Stimulated activated naive B cell treated with anti-CD40 and anti-IgM and Interleukin-4, amounts not matched to agents 10 μg/mL and 1 μg/mL and 100 μg/mL, for 72 hours (primary cell): ENCODE data around the gene ZDHHC7.

Experiments
- ATAC-seq, 2 donors: fragments of 150-1000 bp; cut with Tn5 transposase; replicated peaks; 2 replicates each; pipeline ENCODE4 v1.10.0; 2021; ENCODE audit warnings: moderate library complexity in 1 of 2
- DNase-seq: peaks from one replicate; pipeline ENCODE4 v3.0.0; 2021
- H3K27ac Mint-ChIP-seq: one replicate; pipeline ENCODE4 v1.8.0; 2022; ENCODE audit warnings: mild to moderate bottlenecking, mixed read lengths
- H3K27me3 Mint-ChIP-seq, 2 donors: one replicate each; pipeline ENCODE4 v1.8.0; 2022; ENCODE audit warnings: mixed read lengths in 2 of 2
- H3K36me3 Mint-ChIP-seq, 2 donors: one replicate each; pipeline ENCODE4 v1.8.0; 2022; ENCODE audit warnings: mixed read lengths in 2 of 2, mild to moderate bottlenecking in 1 of 2
- H3K4me1 Mint-ChIP-seq, 2 donors: one replicate each; pipeline ENCODE4 v1.8.0; 2022; ENCODE audit warnings: mixed read lengths in 2 of 2, mild to moderate bottlenecking in 1 of 2
- H3K4me3 Mint-ChIP-seq, 2 donors: one replicate each; pipeline ENCODE4 v1.8.0; 2022; ENCODE audit warnings: mild to moderate bottlenecking in 2 of 2, mixed read lengths in 2 of 2, moderate library complexity in 1 of 2
- H3K9me3 Mint-ChIP-seq, 2 donors: one replicate each; pipeline ENCODE4 v1.8.0; 2022; ENCODE audit warnings: mixed read lengths in 2 of 2, mild to moderate bottlenecking in 1 of 2

The ZDHHC7 gene

GRCh38 chr16:84986879-84987278, 24.5 kb downstream of the ZDHHC7 start:
- H3K27ac Mint-ChIP-seq, result no peak overlapping the region
- DNase-seq, result no peak
- H3K4me1 Mint-ChIP-seq, result peaks cover 7 to 14% of the 10 kb centered on the region in 2 donors
- no peak overlapping the region for H3K4me3 Mint-ChIP-seq
- ATAC-seq, result no peak
- H3K27me3 Mint-ChIP-seq, result no peaks in the 10 kb centered on the region
- H3K9me3 Mint-ChIP-seq, result no peaks in the 10 kb centered on the region
- peaks cover 59 to 65% of the 10 kb centered on the region in 2 donors for H3K36me3 Mint-ChIP-seq

GRCh38 chr16:84986102-84986501, 25.2 kb downstream of the ZDHHC7 start:
- no peak overlapping the region for H3K27ac Mint-ChIP-seq
- H3K9me3 Mint-ChIP-seq, result no peaks in the 10 kb centered on the region

GRCh38 chr16:84985079-84986065, 26.0 kb downstream of the ZDHHC7 start:
- Mint-ChIP-seq H3K36me3 (peaks cover 62 to 65% of the 10 kb centered on the region in 2 donors), H3K27ac (no peak overlapping the region), H3K4me1 (peaks cover 7 to 14% of the 10 kb centered on the region in 2 donors), H3K27me3 (no peaks in the 10 kb centered on the region), H3K4me3 (no peak overlapping the region), H3K9me3 (no peaks in the 10 kb centered on the region)
- DNase-seq (no peak), ATAC-seq (no peak)

More at GRCh38 chr16:84986102-84986501, 25.2 kb downstream of the ZDHHC7 start:
- no peak for ATAC-seq
- DNase-seq, result no peak
- Mint-ChIP-seq H3K4me1 (peaks cover 7 to 14% of the 10 kb centered on the region in 2 donors), H3K4me3 (no peak overlapping the region), H3K27me3 (no peaks in the 10 kb centered on the region), H3K36me3 (peaks cover 62 to 65% of the 10 kb centered on the region in 2 donors)

- ATAC-seq (no peak), DNase-seq (no peak)
- peaks cover 6 to 14% of the 10 kb centered on the region in 2 donors for H3K4me1 Mint-ChIP-seq
- no peaks in the 10 kb centered on the region for H3K27me3 Mint-ChIP-seq
- H3K4me3 Mint-ChIP-seq, result no peak overlapping the region
- peaks cover 50 to 55% of the 10 kb centered on the region in 2 donors for H3K36me3 Mint-ChIP-seq
- H3K27ac Mint-ChIP-seq, result no peak overlapping the region
- no peaks in the 10 kb centered on the region for H3K9me3 Mint-ChIP-seq
Measured at GRCh38 chr16:84982434-84982833, 28.9 kb downstream of the ZDHHC7 start.

GRCh38 chr16:84979516-84979915, 31.8 kb downstream of the ZDHHC7 start:
- Mint-ChIP-seq H3K4me3 (no peak overlapping the region), H3K27me3 (no peaks in the 10 kb centered on the region), H3K27ac (no peak overlapping the region), H3K4me1 (peaks cover 0 to 4% of the 10 kb centered on the region in 2 donors), H3K9me3 (no peaks in the 10 kb centered on the region), H3K36me3 (peaks cover 43 to 50% of the 10 kb centered on the region in 2 donors)
- no peak for ATAC-seq
- DNase-seq, result no peak

- DNase-seq (no peak), ATAC-seq (no peak)
- H3K4me1 Mint-ChIP-seq, result no peaks in the 10 kb centered on the region
- H3K9me3 Mint-ChIP-seq, result no peaks in the 10 kb centered on the region
- no peak overlapping the region for H3K4me3 Mint-ChIP-seq
- H3K27ac Mint-ChIP-seq, result no peak overlapping the region
- H3K27me3 Mint-ChIP-seq, result no peaks in the 10 kb centered on the region
- H3K36me3 Mint-ChIP-seq, result peaks cover 32 to 46% of the 10 kb centered on the region in 2 donors
Measured at GRCh38 chr16:84976644-84977400, 34.5 kb downstream of the ZDHHC7 start.

- no peaks in the 10 kb centered on the region for H3K27me3 Mint-ChIP-seq
- H3K4me3 Mint-ChIP-seq, result no peak overlapping the region
- DNase-seq, result no peak
- H3K27ac Mint-ChIP-seq, result no peak overlapping the region
- peaks cover 2% of the 10 kb centered on the region in 2 donors for H3K4me1 Mint-ChIP-seq
- no peak for ATAC-seq
- H3K36me3 Mint-ChIP-seq, result peaks cover 19 to 34% of the 10 kb centered on the region in 2 donors
- H3K9me3 Mint-ChIP-seq, result no peaks in the 10 kb centered on the region
Measured at GRCh38 chr16:84975522-84975921, 35.8 kb downstream of the ZDHHC7 start.

GRCh38 chr16:84975066-84975465, 36.3 kb downstream of the ZDHHC7 start:
- H3K27me3 Mint-ChIP-seq, result no peaks in the 10 kb centered on the region
- H3K4me1 Mint-ChIP-seq, result peaks cover 5 to 6% of the 10 kb centered on the region in 2 donors
- no peak for ATAC-seq
- H3K4me3 Mint-ChIP-seq, result no peak overlapping the region
- H3K36me3 Mint-ChIP-seq, result peaks cover 18 to 30% of the 10 kb centered on the region in 2 donors
- H3K27ac Mint-ChIP-seq, result no peak overlapping the region
- H3K9me3 Mint-ChIP-seq, result no peaks in the 10 kb centered on the region
- no peak for DNase-seq

- no peak overlapping the region for H3K27ac Mint-ChIP-seq
- H3K27me3 Mint-ChIP-seq, result no peaks in the 10 kb centered on the region
- peaks cover 5 to 6% of the 10 kb centered on the region in 2 donors for H3K4me1 Mint-ChIP-seq
- DNase-seq (no peak), ATAC-seq (no peak)
- H3K9me3 Mint-ChIP-seq, result no peaks in the 10 kb centered on the region
- H3K4me3 Mint-ChIP-seq, result no peak overlapping the region
- H3K36me3 Mint-ChIP-seq, result peaks cover 15 to 23% of the 10 kb centered on the region in 2 donors
Measured at GRCh38 chr16:84973776-84974523, 37.4 kb downstream of the ZDHHC7 start.

- Mint-ChIP-seq H3K4me3 (no peak overlapping the region), H3K27me3 (no peaks in the 10 kb centered on the region), H3K4me1 (peaks cover 5 to 6% of the 10 kb centered on the region in 2 donors), H3K36me3 (peaks cover 12 to 23% of the 10 kb centered on the region in 2 donors), H3K27ac (peak overlapping the region; percentile 71), H3K9me3 (no peaks in the 10 kb centered on the region)
- ATAC-seq (no peak), DNase-seq (no peak)
Measured at GRCh38 chr16:84973236-84973635, 38.1 kb downstream of the ZDHHC7 start.

- peak; percentile 97 to 99 for ATAC-seq
- Mint-ChIP-seq H3K9me3 (no peaks in the 10 kb centered on the region), H3K27me3 (peaks cover 0 to 5% of the 10 kb centered on the region in 2 donors), H3K27ac (no peak overlapping the region), H3K36me3 (peaks cover 1 to 7% of the 10 kb centered on the region in 2 donors), H3K4me3 (no peak overlapping the region), H3K4me1 (peaks cover 5 to 6% of the 10 kb centered on the region in 2 donors)
- DNase-seq, result peak; percentile 54
Measured at GRCh38 chr16:84970447-84971127, 40.7 kb downstream of the ZDHHC7 start.

- peaks cover 5 to 6% of the 10 kb centered on the region in 2 donors for H3K4me1 Mint-ChIP-seq
- H3K36me3 Mint-ChIP-seq, result no peaks in the 10 kb centered on the region
- no peak overlapping the region for H3K27ac Mint-ChIP-seq
- ATAC-seq (no peak), DNase-seq (no peak)
- peaks cover 0 to 14% of the 10 kb centered on the region in 2 donors for H3K27me3 Mint-ChIP-seq
- H3K4me3 Mint-ChIP-seq, result no peak overlapping the region
- H3K9me3 Mint-ChIP-seq, result no peaks in the 10 kb centered on the region
Measured at GRCh38 chr16:84967828-84968227, 43.5 kb downstream of the ZDHHC7 start.
